Panc1 (cell line): ENCODE measurements around the gene AGAP1. TPM values are rescaled to one million over a fixed set of nuclear protein-coding genes. Genes with fewer than 3 reads are reported as not detected.

Experiments
- ATAC-seq: fragments of 200-7000 bp; cut with Tn5 transposase; 2 replicates; pipeline ENCODE4 v1.9.1; 2020; ENCODE audit warnings: mild to moderate bottlenecking, moderate library complexity
- BruUV-seq: library from RNA; stranded (reverse); fragments of 400-500 nt; replicated peaks from 2 replicates; lab custom pipeline; 2021; lab: Mats Ljungman, UMichigan
- CTCF ChIA-PET: fragments of 300-600 bp; sonication (Branson Sonifier 250); formaldehyde crosslinking; loops from one replicate; lab custom pipeline; 2022; ENCODE audit warnings: antibody characterized with exemption; lab: Charles Lee
- POLR2A ChIA-PET: fragments of 300-600 bp; sonication (Branson Sonifier 250); formaldehyde crosslinking; loops from one replicate; lab custom pipeline; 2022; ENCODE audit warnings: antibody characterized with exemption; lab: Charles Lee
- DNase-seq: peaks from one replicate; pipeline ENCODE4 v3.0.0-alpha.2; 2010; ENCODE audit warnings: low read depth, low spot score
- H3K27ac ChIP-seq: 2 replicates; pipeline ENCODE4 v1.5.1; 2011; ENCODE audit warnings: mild to moderate bottlenecking, low read length, inconsistent platforms
- H3K27me3 ChIP-seq: fragments of 200-500 bp; sonication (Bioruptor generic); 2 replicates; pipeline ENCODE4 v1.6.0; 2014; ENCODE audit warnings: low read length, inconsistent platforms; ENCODE audit not compliant: control insufficient read depth, insufficient read depth
- H3K36me3 ChIP-seq: fragments of 200-500 bp; sonication (Bioruptor generic); 2 replicates; pipeline ENCODE4 v1.5.1; 2014; ENCODE audit warnings: inconsistent platforms, mild to moderate bottlenecking, low read length, moderate library complexity; ENCODE audit not compliant: control insufficient read depth, insufficient read depth
- H3K4me1 ChIP-seq: 2 replicates; pipeline ENCODE4 v1.5.1; 2011; ENCODE audit warnings: inconsistent platforms, mild to moderate bottlenecking, low read length, moderate library complexity; ENCODE audit not compliant: control insufficient read depth, insufficient read depth
- H3K4me3 ChIP-seq, 2 experiments: 2 replicates each; pipeline ENCODE4 v1.5.1; 2011 to 2012; ENCODE audit warnings: low read depth in 2 of 2, low read length in 2 of 2, mild to moderate bottlenecking in 2 of 2, inconsistent platforms in 1 of 2, moderate library complexity in 1 of 2
- H3K9me3 ChIP-seq: fragments of 200-500 bp; sonication (Bioruptor generic); 2 replicates; pipeline ENCODE4 v1.5.1; 2014; ENCODE audit warnings: low read depth, mild to moderate bottlenecking, inconsistent platforms, low read length, moderate library complexity; ENCODE audit not compliant: control insufficient read depth, insufficient read depth
- POLR2AphosphoS5 ChIP-seq: IDR thresholded peaks from 2 replicates; pipeline ENCODE4 v1.6.1; 2012; ENCODE audit warnings: mild to moderate bottlenecking, low read depth, low read length, moderate library complexity
- REST ChIP-seq, 2 experiments: IDR thresholded peaks; 2 replicates each; pipeline ENCODE4 v1.6.1; 2011 to 2012; ENCODE audit warnings: low read depth in 2 of 2, control low read depth in 1 of 2, low read length in 1 of 2, mild to moderate bottlenecking in 1 of 2, moderate library complexity in 1 of 2; ENCODE audit not compliant: insufficient read depth in 1 of 2
- SIN3A ChIP-seq: IDR thresholded peaks from 2 replicates; pipeline ENCODE4 v1.6.1; 2012; ENCODE audit warnings: low read depth, mild to moderate bottlenecking, low read length, moderate library complexity, borderline replicate concordance; ENCODE audit not compliant: insufficient read depth
- TCF7L2 ChIP-seq: IDR thresholded peaks from 2 replicates; pipeline ENCODE4 v1.6.1; 2011; ENCODE audit warnings: mild to moderate bottlenecking, low read depth, low read length, inconsistent platforms
- in situ Hi-C: cut with HindIII; loops from 2 replicates; pipeline ENCODE4 v1.10.0; 2016; ENCODE audit warnings: low sequenced_read_pairs, low pct_unique_long_range_greater_than_20kb
- intact Hi-C: fragments of 100-400 bp; cut with micrococcal nuclease; formaldehyde crosslinking; loops from one replicate; pipeline ENCODE4 v1.10.0; 2022; ENCODE audit not compliant: unreplicated experiment
- total RNA-seq: library from RNA; stranded (reverse); gene quantifications from one replicate; pipeline ENCODE4 v1.2.1, GENCODE V29; 2021; ENCODE audit not compliant: unreplicated experiment
- TF ChIP-seq, protein P1 (sequence below): fragments of 450-650 bp; IDR thresholded peaks from 2 replicates; pipeline ENCODE4 v1.5.1; 2017; ENCODE audit warnings: mild to moderate bottlenecking

Gene AGAP1
- total RNA-seq, 1 experiment from 2014 or later = 38.9 TPM

- Histone ChIP-seq H3K4me3 (no peak overlapping the region), H3K27me3 (no peaks in the 10 kb centered on the region), H3K36me3 (no peaks in the 10 kb centered on the region), H3K9me3 (no peaks in the 10 kb centered on the region), H3K27ac (no peak overlapping the region), H3K4me1 (no peaks in the 10 kb centered on the region)
- POLR2A ChIA-PET = interaction anchor here (0.5 kb wide), 1 partner anchor 90 kb away, joined by 9 read pairs; no protein-coding TSS in a partner anchor
- intact Hi-C loops = no loop called here
- ATAC-seq (no peak), DNase-seq (no peak)
- BruUV-seq = no TSS peak
- in situ Hi-C loops = no loop called here
- TF ChIP-seq SIN3A (no peak), REST (IDR thresholded peaks at IDR 0.05; ENCODE audit: insufficient read depth in 1 of 2, low read depth in 2 of 2, low read length in 1 of 2) (no peak)
- TF ChIP-seq, protein P1, sequence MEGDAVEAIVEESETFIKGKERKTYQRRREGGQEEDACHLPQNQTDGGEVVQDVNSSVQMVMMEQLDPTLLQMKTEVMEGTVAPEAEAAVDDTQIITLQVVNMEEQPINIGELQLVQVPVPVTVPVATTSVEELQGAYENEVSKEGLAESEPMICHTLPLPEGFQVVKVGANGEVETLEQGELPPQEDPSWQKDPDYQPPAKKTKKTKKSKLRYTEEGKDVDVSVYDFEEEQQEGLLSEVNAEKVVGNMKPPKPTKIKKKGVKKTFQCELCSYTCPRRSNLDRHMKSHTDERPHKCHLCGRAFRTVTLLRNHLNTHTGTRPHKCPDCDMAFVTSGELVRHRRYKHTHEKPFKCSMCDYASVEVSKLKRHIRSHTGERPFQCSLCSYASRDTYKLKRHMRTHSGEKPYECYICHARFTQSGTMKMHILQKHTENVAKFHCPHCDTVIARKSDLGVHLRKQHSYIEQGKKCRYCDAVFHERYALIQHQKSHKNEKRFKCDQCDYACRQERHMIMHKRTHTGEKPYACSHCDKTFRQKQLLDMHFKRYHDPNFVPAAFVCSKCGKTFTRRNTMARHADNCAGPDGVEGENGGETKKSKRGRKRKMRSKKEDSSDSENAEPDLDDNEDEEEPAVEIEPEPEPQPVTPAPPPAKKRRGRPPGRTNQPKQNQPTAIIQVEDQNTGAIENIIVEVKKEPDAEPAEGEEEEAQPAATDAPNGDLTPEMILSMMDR = no peak
- CTCF ChIA-PET = interaction anchor here (0.6 kb wide), 1 partner anchor 154 kb away, joined by 3 read pairs; no protein-coding TSS in a partner anchor
These were observed 259.0 kb downstream of the AGAP1 start for GRCh38 chr2:235752846-235753245.

DNA sequence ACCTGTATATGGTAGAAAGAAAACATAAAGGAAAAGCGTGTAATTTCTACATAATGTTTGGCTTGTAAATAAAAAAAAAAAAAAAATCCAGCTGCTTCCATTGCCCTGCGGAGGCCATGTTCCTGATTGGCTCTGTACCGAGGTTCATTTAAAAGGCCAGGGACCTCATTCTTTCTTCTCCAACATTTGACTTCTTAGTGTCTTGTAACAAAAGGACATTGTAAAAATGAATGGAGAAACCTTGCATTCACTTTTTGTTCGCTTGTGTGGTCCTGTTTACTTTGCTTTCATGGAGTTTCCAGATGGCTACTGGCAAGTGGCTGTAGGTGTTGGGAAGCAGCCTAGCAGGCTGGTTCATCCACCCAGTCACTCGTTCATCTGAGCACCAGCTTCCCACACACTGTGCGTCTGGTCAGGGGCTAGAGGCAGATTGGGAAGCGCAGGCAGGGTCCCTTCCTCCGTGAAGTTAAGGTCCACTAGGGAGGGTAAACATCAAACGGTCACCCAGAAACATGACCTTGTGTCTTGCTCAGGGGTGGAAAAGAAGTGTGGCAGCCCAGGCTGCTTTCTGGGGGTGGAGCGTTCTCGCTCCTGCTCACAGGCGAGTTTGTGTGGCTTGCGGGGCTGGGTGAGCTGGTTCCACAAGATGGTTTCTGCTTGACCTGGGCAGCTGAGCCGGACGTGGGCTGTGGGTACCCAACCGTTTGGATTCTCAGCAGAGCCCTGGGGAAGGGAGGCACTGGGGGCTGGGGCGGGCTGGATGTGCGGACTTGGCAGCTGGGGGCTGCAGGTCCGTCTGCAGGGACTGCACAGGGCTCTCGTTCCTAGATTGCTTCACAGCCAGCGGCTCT is 260.7 kb downstream of the AGAP1 start:
- TF ChIP-seq SIN3A (no peak), REST (IDR thresholded peaks at IDR 0.05; ENCODE audit: insufficient read depth in 1 of 2, low read depth in 2 of 2, low read length in 1 of 2) (no peak), TCF7L2 (no peak), POLR2AphosphoS5 (no peak)
- TF ChIP-seq, protein P1 = no peak
- intact Hi-C loops = no loop called here
- no TSS peak for BruUV-seq
- ChIA-PET CTCF (interaction anchor here (0.6 kb wide), 1 partner anchor 161 kb away, joined by 6 read pairs; no protein-coding TSS in a partner anchor), POLR2A (no interaction called here)
- in situ Hi-C loops = no loop called here
- no peak overlapping the region for H3K4me3 ChIP-seq
- no peaks in the 10 kb centered on the region for H3K4me1 ChIP-seq
- no peak overlapping the region for H3K27ac ChIP-seq
- no peaks in the 10 kb centered on the region for H3K27me3 ChIP-seq
- H3K9me3 ChIP-seq = no peaks in the 10 kb centered on the region
- ATAC-seq = no peak
- no peak for DNase-seq
- H3K36me3 ChIP-seq = no peaks in the 10 kb centered on the region
